HG03354 (cell line): ENCODE measurements around the gene GLRA3.
"Not testable (repeated sequence)": the region's sequence is repeated elsewhere in the genome, so short reads cannot be mapped to it uniquely, and the experiment has no call there.

Source experiments
- ATAC-seq: cut with Tn5 transposase; IDR thresholded peaks from one replicate; pipeline ENCODE4 v1.9.1; 2021; ENCODE audit warnings: mild to moderate bottlenecking; ENCODE audit not compliant: unreplicated experiment, poor library complexity, severe bottlenecking

The GLRA3 gene

GRCh38 chr4:174717828-174718227, 111.2 kb downstream of the GLRA3 start:
- no peak for ATAC-seq

- no peak for ATAC-seq
These were observed 111.9 kb downstream of the GLRA3 start for GRCh38 chr4:174716986-174717770.

DNA sequence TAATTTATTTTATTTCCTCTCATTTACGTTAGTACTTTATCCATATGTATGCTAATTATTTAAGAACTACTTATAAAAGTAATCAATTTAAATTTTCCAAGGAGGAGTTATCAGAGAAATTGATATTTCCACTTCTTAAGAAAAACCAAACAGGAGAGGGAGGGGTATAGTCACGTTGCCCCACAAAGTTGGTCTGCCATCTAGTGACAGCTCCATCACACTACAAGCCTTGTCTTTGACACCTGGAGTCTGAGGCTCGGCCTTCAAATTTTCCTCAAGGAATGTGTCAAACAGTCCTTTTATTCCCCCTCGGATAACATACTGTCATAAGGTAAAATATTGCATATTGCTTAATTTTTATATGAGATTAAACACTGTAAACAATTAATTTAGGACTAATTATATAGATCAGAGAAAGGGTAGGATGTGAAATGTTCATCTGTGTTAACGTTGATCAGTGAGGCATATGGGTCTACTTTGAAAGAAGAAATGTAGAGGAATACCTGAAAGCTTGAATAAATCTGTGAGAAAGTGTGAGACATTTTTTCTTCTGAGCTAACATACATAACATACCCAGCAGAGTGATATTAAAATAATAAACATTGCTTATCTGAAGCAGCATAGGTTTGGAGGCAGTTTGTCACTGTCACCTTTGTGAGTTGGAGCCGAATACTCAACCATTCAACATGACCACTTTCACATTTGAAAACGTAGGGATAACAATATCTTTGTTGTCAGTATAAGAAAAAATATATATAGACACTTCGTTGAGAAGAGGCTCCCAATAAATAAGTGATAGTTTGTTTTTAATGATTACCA, 114.4 kb downstream of the GLRA3 start:
- ATAC-seq: peak; percentile 98

GRCh38 chr4:174713821-174714220, 115.2 kb downstream of the GLRA3 start:
- no peak for ATAC-seq

- no peak for ATAC-seq
These were observed 115.9 kb downstream of the GLRA3 start for GRCh38 chr4:174713181-174713580.

- ATAC-seq: no peak
These were observed 119.5 kb downstream of the GLRA3 start for GRCh38 chr4:174709526-174709925.

DNA sequence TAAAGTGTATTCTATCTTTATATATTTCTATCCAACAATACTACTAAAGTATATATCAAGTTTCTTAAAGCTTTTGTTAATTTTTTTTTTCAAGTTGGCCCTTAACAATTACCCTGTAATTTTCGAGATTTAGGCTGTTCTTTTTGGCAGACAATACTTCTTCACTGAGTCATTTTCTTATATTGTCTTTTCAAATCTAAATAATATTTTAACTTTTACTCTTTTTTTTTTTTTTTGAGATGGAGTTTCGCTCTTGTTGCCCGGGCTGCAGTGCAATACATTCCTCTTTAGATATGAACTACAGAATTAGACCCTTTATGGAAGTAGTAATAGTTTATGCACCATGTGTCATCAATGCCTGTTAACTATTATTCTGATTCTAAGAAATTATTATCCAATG, 120.7 kb downstream of the GLRA3 start:
- ATAC-seq: no peak

- ATAC-seq: no peak
These were observed 121.1 kb downstream of the GLRA3 start for GRCh38 chr4:174707902-174708301.

- peak; percentile 95 for ATAC-seq
These were observed 121.9 kb downstream of the GLRA3 start for GRCh38 chr4:174707051-174707676.

- no peak for ATAC-seq
These were observed 126.0 kb downstream of the GLRA3 start for GRCh38 chr4:174702979-174703478.

DNA sequence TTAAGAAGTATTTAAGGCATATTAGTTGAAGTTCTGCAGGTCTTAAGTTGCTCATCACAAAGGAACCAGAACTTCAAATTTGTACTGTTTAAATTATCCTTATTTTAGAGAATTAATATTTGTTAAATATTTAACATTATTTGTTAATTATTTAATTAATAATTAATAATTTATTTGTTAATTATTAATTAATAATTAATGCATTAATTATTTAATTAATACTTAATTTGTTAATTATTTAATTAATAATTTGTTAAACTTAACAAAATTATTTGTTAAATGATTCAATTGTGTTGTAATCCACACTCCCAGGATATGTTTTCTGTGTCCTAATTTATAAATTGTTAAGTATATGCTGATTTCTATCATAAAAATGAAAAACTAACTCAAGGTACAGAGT, 129.4 kb downstream of the GLRA3 start:
- no peak for ATAC-seq

DNA sequence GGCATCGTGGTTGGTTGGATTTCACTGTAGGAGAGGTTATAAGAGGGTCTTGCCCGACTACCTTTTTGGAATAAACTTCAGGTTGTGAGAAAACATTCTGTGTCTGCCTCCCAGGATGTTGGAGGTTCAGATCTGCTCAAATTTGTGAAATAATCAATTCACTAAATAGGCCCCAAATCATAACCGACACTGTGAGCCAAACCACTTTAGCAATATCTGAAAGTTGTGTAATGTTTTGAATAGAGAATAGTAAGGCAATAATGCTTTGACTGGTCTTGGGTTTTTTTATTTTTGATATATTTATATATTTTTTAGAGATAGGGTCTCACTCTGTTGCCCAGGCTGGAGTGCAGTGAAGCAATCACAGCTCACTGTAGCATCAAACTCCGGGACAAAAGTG, 131.2 kb downstream of the GLRA3 start:
- ATAC-seq: no peak

- ATAC-seq: no peak
These were observed 131.8 kb downstream of the GLRA3 start for GRCh38 chr4:174697202-174697601.

- peak; percentile 48 for ATAC-seq
These were observed 132.4 kb downstream of the GLRA3 start for GRCh38 chr4:174696657-174697056.

GRCh38 chr4:174691876-174692275, 137.2 kb downstream of the GLRA3 start:
- ATAC-seq: not testable (repeated sequence)

DNA sequence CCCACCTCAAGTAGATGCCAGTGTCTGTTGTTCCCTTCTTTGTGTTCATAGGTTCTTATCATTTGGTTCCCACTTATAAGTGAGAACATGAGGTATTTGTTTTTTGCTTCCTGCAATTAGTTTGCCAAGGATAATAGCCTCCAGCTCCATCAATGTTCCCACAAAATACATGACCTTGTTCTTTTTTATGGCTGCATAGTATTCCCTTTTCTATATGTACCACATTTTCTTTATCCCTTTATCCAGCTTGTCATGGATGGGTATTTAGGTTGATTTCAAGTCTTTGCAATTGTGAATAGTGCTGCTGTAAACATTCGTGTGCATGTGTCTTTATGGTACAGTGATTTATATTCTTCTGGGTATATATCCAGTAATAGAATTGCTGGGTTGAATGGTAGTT, 138.4 kb downstream of the GLRA3 start:
- no peak for ATAC-seq

DNA sequence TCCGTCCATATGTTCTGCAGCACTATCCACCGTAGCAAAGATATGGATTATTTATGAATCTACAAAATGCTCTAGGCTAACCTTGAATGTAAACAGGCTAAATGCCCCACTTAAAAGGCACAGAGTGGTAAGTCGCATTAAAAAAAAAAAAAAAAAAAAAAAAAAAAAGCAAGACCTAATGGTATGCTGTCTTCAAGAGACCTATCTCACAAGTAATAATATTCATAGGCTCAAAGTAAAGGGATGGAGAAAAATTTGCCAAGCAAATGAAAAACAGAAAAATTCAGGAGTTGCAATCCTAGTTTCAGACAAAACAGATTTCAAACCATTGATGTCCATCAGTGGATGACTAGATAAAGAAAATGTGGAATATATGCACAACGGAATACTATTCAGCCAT, 139.4 kb downstream of the GLRA3 start:
- no peak for ATAC-seq

- ATAC-seq: no peak
These were observed 142.2 kb downstream of the GLRA3 start for GRCh38 chr4:174686826-174687225.

DNA sequence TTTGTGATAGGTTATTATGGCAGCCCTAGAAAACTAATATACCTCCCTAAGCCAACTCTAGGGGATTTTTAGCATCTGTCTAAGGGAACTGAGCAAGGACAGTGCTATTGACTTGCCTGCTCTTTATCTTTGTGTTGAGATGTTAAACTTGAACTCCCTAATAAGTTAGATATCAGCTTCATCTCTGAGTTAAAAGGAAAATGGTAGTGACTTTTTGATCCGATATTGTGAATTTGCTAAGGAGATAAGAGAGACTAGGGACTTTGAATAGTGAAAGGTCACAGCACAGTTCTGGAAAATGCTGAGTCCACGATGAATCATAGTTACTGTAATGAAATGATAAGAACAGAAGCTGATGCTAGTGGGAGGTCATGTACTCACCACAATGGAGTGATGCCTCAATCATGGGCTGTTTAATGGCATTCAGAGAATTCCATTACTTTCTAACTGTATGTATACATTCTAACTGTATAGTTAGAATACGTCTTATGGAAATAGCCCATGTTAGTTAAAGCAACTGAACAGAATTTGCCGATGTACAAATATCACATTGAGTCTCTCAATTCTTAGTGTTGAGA, 147.2 kb downstream of the GLRA3 start:
- no peak for ATAC-seq

DNA sequence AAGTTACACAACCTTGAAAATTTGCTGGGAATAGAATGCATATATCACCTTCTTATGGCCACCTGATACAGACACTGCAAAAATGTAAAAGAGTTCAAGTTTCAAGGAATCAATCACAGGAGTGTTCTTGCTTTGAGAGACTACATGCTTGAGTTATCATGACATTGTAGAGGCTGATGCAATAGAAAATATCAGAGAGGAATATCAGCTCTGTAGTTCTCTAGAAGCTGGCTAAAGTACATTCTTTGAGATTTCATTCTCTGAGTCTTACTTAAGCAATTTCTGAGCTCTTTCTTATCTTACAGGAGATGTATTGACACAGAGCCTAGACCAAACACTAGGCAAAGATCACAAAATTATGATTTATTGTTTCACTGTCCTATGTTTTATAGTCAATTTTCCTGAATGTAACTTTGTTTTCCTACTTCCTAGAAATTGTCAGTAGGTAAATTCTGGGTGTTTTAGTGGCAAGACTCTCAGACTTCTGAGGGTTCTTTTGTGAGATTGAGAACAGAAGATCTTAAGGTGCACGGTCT, 154.7 kb downstream of the GLRA3 start:
- no peak for ATAC-seq
